Measurements from ENCODE around the gene GAPDH.

GAPDH gene

GRCh38 chr12:6534945-6535696 is 804 bp downstream of the GAPDH start (continued):
- TF ChIP-seq ZNF202 (tag by site-specific recombination; IDR thresholded peaks at IDR 0.05; ENCODE audit: borderline replicate concordance) = no peak
- no peak for TF ChIP-seq ZNF521 (tag by site-specific recombination; IDR thresholded peaks at IDR 0.05)
- TF ChIP-seq ZNF140 (tag by site-specific recombination; IDR thresholded peaks at IDR 0.05) = no peak
- no peak for TF ChIP-seq ZNF558 (tag by site-specific recombination; IDR thresholded peaks at IDR 0.05)
- no peak for TF ChIP-seq ZNF211 (tag by site-specific recombination; IDR thresholded peaks at IDR 0.05; ENCODE audit: low read depth)
- TF ChIP-seq SETDB1 (IDR thresholded peaks at IDR 0.05; ENCODE audit: insufficient read length, low read length) = no peak
- TF ChIP-seq ZNF560 (tag by site-specific recombination; IDR thresholded peaks at IDR 0.05; ENCODE audit: borderline replicate concordance) = no peak
- no peak for TF ChIP-seq ZNF311 (tag by site-specific recombination; IDR thresholded peaks at IDR 0.05; ENCODE audit: borderline replicate concordance)
- no peak for TF ChIP-seq ZNF654 (tag by site-specific recombination; IDR thresholded peaks at IDR 0.05; ENCODE audit: low read depth)
- no peak; the same call in none of the 2 replicates for TF ChIP-seq PBX3 (CRISPR knock-in tag; IDR thresholded peaks at IDR 0.05)
- peak; percentile 75; the same call in 1 of the 2 replicates for TF ChIP-seq ZBTB7A (tag by site-specific recombination; IDR thresholded peaks at IDR 0.05; ENCODE audit: low read depth)
- peak; percentile 8; the same call in 1 of the 2 replicates for TF ChIP-seq ZNF391 (tag by site-specific recombination; IDR thresholded peaks at IDR 0.05; ENCODE audit: borderline replicate concordance, low read depth)
- no peak for TF ChIP-seq HOXC10 (CRISPR knock-in tag; IDR thresholded peaks at IDR 0.05)
- no peak for TF ChIP-seq ZNF274 (IDR thresholded peaks at IDR 0.05; ENCODE audit: low read length)
- no peak for TF ChIP-seq ZNF274 (tag by site-specific recombination; IDR thresholded peaks at IDR 0.05; ENCODE audit: borderline replicate concordance)
- TF ChIP-seq ZNF624 (tag by site-specific recombination; IDR thresholded peaks at IDR 0.05) = no peak
- no peak for TF ChIP-seq ZNF302 (tag by site-specific recombination; IDR thresholded peaks at IDR 0.05; ENCODE audit: low read depth)
- no peak for TF ChIP-seq ZNF223 (tag by site-specific recombination; IDR thresholded peaks at IDR 0.05)
- 0 out of 2 replicates have a peak, but pooled peaks have one; percentile 56 for TF ChIP-seq KLF7 (tag by site-specific recombination; IDR thresholded peaks at IDR 0.05; ENCODE audit: borderline replicate concordance)
- peak; percentile 84; the same call in 1 of the 2 replicates for TF ChIP-seq ZNF24 (tag by site-specific recombination; IDR thresholded peaks at IDR 0.05)
- TF ChIP-seq ZNF174 (tag by site-specific recombination; IDR thresholded peaks at IDR 0.05) = no peak
- TF ChIP-seq ZNF501 (tag by site-specific recombination; IDR thresholded peaks at IDR 0.05) = peak; percentile 50; the same call in 1 of the 2 replicates
- 0 out of 2 replicates have a peak, but pooled peaks have one; percentile 39 for TF ChIP-seq WT1 (tag by site-specific recombination; IDR thresholded peaks at IDR 0.05)
- peak; percentile 81; the same call in 1 of the 2 replicates for TF ChIP-seq ZNF660 (tag by site-specific recombination; IDR thresholded peaks at IDR 0.05)
- no peak; the same call in 1 of the 2 replicates for TF ChIP-seq ZNF394 (tag by site-specific recombination; IDR thresholded peaks at IDR 0.05; ENCODE audit: borderline replicate concordance)
- peak; percentile 43; the same call in 1 of the 2 replicates for TF ChIP-seq ZNF10 (tag by site-specific recombination; IDR thresholded peaks at IDR 0.05)
- no peak for TF ChIP-seq ZFP41 (tag by site-specific recombination; IDR thresholded peaks at IDR 0.05; ENCODE audit: borderline replicate concordance)
- TF ChIP-seq YY1 (tag by site-specific recombination; IDR thresholded peaks at IDR 0.05) = peak; percentile 75; the same call in 1 of the 2 replicates
- TF ChIP-seq ZSCAN4 (tag by site-specific recombination; IDR thresholded peaks at IDR 0.05) = peak; percentile 34; the same call in 1 of the 2 replicates
- TF ChIP-seq ZNF747 (tag by site-specific recombination; IDR thresholded peaks at IDR 0.05) = no peak
- no peak for TF ChIP-seq ZNF544 (tag by site-specific recombination; IDR thresholded peaks at IDR 0.05)
- no peak for TF ChIP-seq ELK4 (IDR thresholded peaks at IDR 0.05; ENCODE audit: borderline replicate concordance, low read depth, low read length)
- no peak for TF ChIP-seq ZNF701 (tag by site-specific recombination; IDR thresholded peaks at IDR 0.05)
- TF ChIP-seq ZNF132 (tag by site-specific recombination; IDR thresholded peaks at IDR 0.05; ENCODE audit: borderline replicate concordance) = no peak
- peak; percentile 44; the same call in 1 of the 2 replicates for TF ChIP-seq KLF1 (tag by site-specific recombination; IDR thresholded peaks at IDR 0.05)
- TF ChIP-seq TCF7L2 (IDR thresholded peaks at IDR 0.05; ENCODE audit: borderline replicate concordance, low read depth, low read length) = no peak
- no peak for TF ChIP-seq ZNF658 (tag by site-specific recombination; IDR thresholded peaks at IDR 0.05)
- TF ChIP-seq ZNF112 (tag by site-specific recombination; IDR thresholded peaks at IDR 0.05) = no peak
